K562 (cell line): ENCODE results near the gene RHBG. TPM values are rescaled to one million over a fixed set of nuclear protein-coding genes. Genes with fewer than 3 reads are reported as not detected.

Experiments
- CBFA2T2 ChIP-seq: fragments of 450-650 bp; conservative IDR thresholded peaks from 2 replicates; pipeline ENCODE4 v1.6.1; 2017; ENCODE audit warnings: mild to moderate bottlenecking
- CSDE1 ChIP-seq, 2 experiments: fragments of 450-650 bp; IDR thresholded peaks; 2 replicates each; pipeline ENCODE4 v1.6.1; 2016; ENCODE audit warnings: mild to moderate bottlenecking in 1 of 2
- EP300 ChIP-seq: IDR thresholded peaks from 2 replicates; pipeline ENCODE4 v1.6.1; 2012; ENCODE audit warnings: low read length, improper control_type of control experiment
- KDM4B ChIP-seq, 2 experiments: fragments of 450-650 bp in 1 of 2; sonication (generic) in 1 of 2; IDR thresholded peaks; 2 replicates each; pipeline ENCODE4 v1.6.1; 2016 to 2017; ENCODE audit warnings: borderline replicate concordance in 2 of 2, antibody characterized with exemption in 1 of 2, low read depth in 1 of 2, mild to moderate bottlenecking in 1 of 2
- PCBP1 ChIP-seq: fragments of 200-400 bp; formaldehyde crosslinking; IDR thresholded peaks from 2 replicates; pipeline ENCODE4 v1.6.1; 2018; ENCODE audit warnings: mild to moderate bottlenecking, low read depth, low read length; ENCODE audit not compliant: poor library complexity, severe bottlenecking
- RBM39 ChIP-seq: fragments of 200-400 bp; formaldehyde crosslinking; optimal IDR thresholded peaks from 2 replicates; pipeline ENCODE3; 2018; ENCODE audit warnings: low read depth, low read length
- RFX5 ChIP-seq: IDR thresholded peaks from 2 replicates; pipeline ENCODE4 v1.6.1; 2011; ENCODE audit warnings: low read depth, mild to moderate bottlenecking, improper control_type of control experiment, low read length
- TBL1XR1 ChIP-seq, 2 experiments: IDR thresholded peaks; 2 replicates each; pipeline ENCODE4 v1.6.1; 2012; ENCODE audit warnings: improper control_type of control experiment in 2 of 2, low read length in 2 of 2, mild to moderate bottlenecking in 1 of 2
- YY1 ChIP-seq, 3 experiments: IDR thresholded peaks; 2 replicates each; pipeline ENCODE4 v1.6.1; 2011; ENCODE audit warnings: low read length in 2 of 3, mild to moderate bottlenecking in 2 of 3, moderate library complexity in 2 of 3, borderline replicate concordance in 1 of 3, control low read depth in 1 of 3, low read depth in 1 of 3; ENCODE audit not compliant: insufficient read depth in 3 of 3, insufficient replicate concordance in 2 of 3, control insufficient read depth in 1 of 3, insufficient read length in 1 of 3; ENCODE audit errors: extremely low read depth in 1 of 3
- ZC3H8 ChIP-seq: fragments of 450-650 bp; IDR thresholded peaks from 2 replicates; pipeline ENCODE4 v1.6.1; 2017
- ZNF184 ChIP-seq: sonication (generic); formaldehyde crosslinking; IDR thresholded peaks from 2 replicates; pipeline ENCODE4 v1.5.0; 2020; ENCODE audit warnings: missing genetic modification reagents
- ZNF384 ChIP-seq: IDR thresholded peaks from 2 replicates; pipeline ENCODE4 v1.6.1; 2012; ENCODE audit warnings: low read depth, low read length, improper control_type of control experiment
- ZNF436 ChIP-seq: fragments of 250-450, 450-650 bp; sonication (Bioruptor Pico); formaldehyde crosslinking; IDR thresholded peaks from 2 replicates; pipeline ENCODE4 v1.7.0; 2020; ENCODE audit warnings: mild to moderate bottlenecking
- ZNF551 ChIP-seq: fragments of 250-450 bp; sonication (Bioruptor Pico); IDR thresholded peaks from 2 replicates; pipeline ENCODE4 v1.5.0; 2021; ENCODE audit warnings: mild to moderate bottlenecking, moderate library complexity
- ZZZ3 ChIP-seq: fragments of 450-650 bp; IDR thresholded peaks from 2 replicates; pipeline ENCODE4 v1.6.1; 2016; ENCODE audit warnings: antibody characterized with exemption, mild to moderate bottlenecking, moderate library complexity
- polyA plus RNA-seq, 8 experiments: library from polyadenylated mRNA; depleted of rRNA in 4 of 8; stranded (reverse) in 5 of 8; unstranded in 3 of 8; fragments of >200 nt; fragmentation: Nextera tagmentation in 2 of 8; fragmentation: Illumina TruSeq in 1 of 8; extraction: Ambion mirVana in 2 of 8; extraction: Trizol in 1 of 8; gene quantifications; 2 replicates each; pipeline versions ENCODE4 v1.2.1 to v1.2.3, GENCODE V29; 2011 to 2014; ENCODE audit warnings: inconsistent platforms in 1 of 8, missing spikeins in 1 of 8
- total RNA-seq, 7 experiments: library from RNA; depleted of rRNA in 6 of 7; stranded (reverse); fragments of >200 nt in 6 of 7; fragmentation: Illumina TruSeq in 2 of 7; extraction: Trizol in 2 of 7; gene quantifications; 2 replicates each; pipeline versions ENCODE4 v1.2.1 to v1.2.3, GENCODE V29; 2011 to 2021; ENCODE audit warnings: low replicate concordance in 1 of 7
- TF ChIP-seq, protein P1 (sequence below): fragments of 450-650 bp; formaldehyde crosslinking; IDR thresholded peaks from 2 replicates; pipeline ENCODE4 v1.4.0; 2020; ENCODE audit warnings: mild to moderate bottlenecking, moderate library complexity
- TF ChIP-seq, protein P2 (sequence below): IDR thresholded peaks from 2 replicates; pipeline ENCODE4 v1.6.1; 2016; ENCODE audit warnings: missing genetic modification characterization, missing compliant biosample characterization
- TF ChIP-seq, protein P3 (sequence below): fragments of 450-650 bp; conservative IDR thresholded peaks from 2 replicates; pipeline ENCODE4 v1.6.1; 2016; ENCODE audit warnings: missing genetic modification characterization, low read depth, mild to moderate bottlenecking, missing compliant biosample characterization, moderate library complexity
- TF ChIP-seq, protein P4 (sequence below): sonication (generic); IDR thresholded peaks from 2 replicates; pipeline ENCODE4 v1.6.1; 2016
- TF ChIP-seq, protein P5 (sequence below), 2 experiments: fragments of 450-650 bp in 1 of 2; sonication (generic) in 1 of 2; formaldehyde crosslinking; conservative IDR thresholded peaks; 2 replicates each; pipeline versions ENCODE4 v1.4.0 to v1.8.1; 2020 to 2022; ENCODE audit warnings: mild to moderate bottlenecking in 1 of 2, missing genetic modification reagents in 1 of 2

Gene RHBG
- total and polyA plus RNA-seq, 9 of the 15 experiments (the other 6 are each of a cell fraction or from before 2014, with no cell fraction given): not detected

DNA sequence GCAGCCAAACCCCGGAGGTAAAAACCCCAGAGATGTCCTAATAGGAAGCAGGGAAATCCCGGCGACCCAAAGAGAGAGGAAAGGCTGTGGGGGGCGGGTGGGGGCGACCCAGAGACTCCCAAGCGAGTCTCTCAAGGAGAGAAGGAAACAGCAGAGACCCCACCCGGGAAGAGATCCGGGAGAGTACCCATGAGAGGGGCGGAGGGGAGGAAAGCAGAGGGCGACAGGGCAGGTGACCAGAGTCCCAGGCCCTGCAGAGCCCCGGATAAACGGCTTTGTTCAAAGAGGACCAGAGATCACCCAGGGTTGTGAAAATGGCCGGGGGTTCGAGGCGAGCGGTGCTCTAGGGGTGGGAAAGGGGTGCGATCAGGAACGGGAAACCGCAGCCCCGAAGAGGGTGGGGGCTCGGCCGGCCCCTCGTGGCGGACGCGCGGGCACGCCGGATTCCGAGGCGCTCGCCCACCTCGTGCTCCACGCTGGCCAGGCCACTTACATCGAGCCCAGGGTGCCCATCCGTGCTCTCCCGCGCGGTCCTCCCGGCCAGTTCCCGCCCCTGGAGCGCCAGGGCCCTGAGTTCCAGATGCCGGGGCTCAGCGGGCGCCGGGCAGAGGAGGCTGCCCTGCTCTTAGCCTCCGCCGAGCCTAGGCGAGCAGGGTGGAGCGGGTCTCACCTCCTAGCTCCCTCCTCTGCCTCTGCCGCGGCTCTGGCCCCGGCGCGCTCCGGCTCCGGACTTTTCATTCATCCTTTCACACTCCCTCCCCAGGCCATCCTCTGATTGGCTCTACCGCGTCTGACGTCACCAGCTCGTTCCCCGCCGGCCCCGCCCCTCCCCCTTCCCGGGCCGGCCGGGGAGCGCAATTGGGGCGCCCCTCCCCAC lies 52.3 kb downstream of the RHBG start (continued):
- TF ChIP-seq, protein P1, sequence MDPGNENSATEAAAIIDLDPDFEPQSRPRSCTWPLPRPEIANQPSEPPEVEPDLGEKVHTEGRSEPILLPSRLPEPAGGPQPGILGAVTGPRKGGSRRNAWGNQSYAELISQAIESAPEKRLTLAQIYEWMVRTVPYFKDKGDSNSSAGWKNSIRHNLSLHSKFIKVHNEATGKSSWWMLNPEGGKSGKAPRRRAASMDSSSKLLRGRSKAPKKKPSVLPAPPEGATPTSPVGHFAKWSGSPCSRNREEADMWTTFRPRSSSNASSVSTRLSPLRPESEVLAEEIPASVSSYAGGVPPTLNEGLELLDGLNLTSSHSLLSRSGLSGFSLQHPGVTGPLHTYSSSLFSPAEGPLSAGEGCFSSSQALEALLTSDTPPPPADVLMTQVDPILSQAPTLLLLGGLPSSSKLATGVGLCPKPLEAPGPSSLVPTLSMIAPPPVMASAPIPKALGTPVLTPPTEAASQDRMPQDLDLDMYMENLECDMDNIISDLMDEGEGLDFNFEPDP (CRISPR knock-in tag): no peak
- TF ChIP-seq KDM4B (IDR thresholded peaks at IDR 0.05; ENCODE audit: borderline replicate concordance in 2 of 2, low read depth in 1 of 2): no peak
- TF ChIP-seq, protein P2, sequence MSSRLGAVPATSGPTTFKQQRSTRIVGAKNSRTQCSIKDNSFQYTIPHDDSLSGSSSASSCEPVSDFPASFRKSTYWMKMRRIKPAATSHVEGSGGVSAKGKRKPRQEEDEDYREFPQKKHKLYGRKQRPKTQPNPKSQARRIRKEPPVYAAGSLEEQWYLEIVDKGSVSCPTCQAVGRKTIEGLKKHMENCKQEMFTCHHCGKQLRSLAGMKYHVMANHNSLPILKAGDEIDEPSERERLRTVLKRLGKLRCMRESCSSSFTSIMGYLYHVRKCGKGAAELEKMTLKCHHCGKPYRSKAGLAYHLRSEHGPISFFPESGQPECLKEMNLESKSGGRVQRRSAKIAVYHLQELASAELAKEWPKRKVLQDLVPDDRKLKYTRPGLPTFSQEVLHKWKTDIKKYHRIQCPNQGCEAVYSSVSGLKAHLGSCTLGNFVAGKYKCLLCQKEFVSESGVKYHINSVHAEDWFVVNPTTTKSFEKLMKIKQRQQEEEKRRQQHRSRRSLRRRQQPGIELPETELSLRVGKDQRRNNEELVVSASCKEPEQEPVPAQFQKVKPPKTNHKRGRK (tag): no peak
- TF ChIP-seq ZNF384: no peak
- no peak for TF ChIP-seq ZZZ3
- TF ChIP-seq CBFA2T2: no peak
- no peak for TF ChIP-seq ZNF551 (CRISPR knock-in tag)
- no peak for TF ChIP-seq PCBP1
- TF ChIP-seq RFX5: no peak
- TF ChIP-seq, protein P3, sequence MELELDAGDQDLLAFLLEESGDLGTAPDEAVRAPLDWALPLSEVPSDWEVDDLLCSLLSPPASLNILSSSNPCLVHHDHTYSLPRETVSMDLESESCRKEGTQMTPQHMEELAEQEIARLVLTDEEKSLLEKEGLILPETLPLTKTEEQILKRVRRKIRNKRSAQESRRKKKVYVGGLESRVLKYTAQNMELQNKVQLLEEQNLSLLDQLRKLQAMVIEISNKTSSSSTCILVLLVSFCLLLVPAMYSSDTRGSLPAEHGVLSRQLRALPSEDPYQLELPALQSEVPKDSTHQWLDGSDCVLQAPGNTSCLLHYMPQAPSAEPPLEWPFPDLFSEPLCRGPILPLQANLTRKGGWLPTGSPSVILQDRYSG: no peak
- TF ChIP-seq, protein P4, sequence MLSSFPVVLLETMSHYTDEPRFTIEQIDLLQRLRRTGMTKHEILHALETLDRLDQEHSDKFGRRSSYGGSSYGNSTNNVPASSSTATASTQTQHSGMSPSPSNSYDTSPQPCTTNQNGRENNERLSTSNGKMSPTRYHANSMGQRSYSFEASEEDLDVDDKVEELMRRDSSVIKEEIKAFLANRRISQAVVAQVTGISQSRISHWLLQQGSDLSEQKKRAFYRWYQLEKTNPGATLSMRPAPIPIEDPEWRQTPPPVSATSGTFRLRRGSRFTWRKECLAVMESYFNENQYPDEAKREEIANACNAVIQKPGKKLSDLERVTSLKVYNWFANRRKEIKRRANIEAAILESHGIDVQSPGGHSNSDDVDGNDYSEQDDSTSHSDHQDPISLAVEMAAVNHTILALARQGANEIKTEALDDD: no peak
- TF ChIP-seq, protein P5, sequence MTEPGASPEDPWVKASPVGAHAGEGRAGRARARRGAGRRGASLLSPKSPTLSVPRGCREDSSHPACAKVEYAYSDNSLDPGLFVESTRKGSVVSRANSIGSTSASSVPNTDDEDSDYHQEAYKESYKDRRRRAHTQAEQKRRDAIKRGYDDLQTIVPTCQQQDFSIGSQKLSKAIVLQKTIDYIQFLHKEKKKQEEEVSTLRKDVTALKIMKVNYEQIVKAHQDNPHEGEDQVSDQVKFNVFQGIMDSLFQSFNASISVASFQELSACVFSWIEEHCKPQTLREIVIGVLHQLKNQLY (CRISPR knock-in tag; conservative IDR thresholded peaks at IDR 0.05): no peak
- TF ChIP-seq YY1 (IDR thresholded peaks at IDR 0.05; ENCODE audit: borderline replicate concordance in 1 of 3, control insufficient read depth in 1 of 3, extremely low read depth in 1 of 3, insufficient read depth in 3 of 3, insufficient read length in 1 of 3, insufficient replicate concordance in 2 of 3, low read depth in 1 of 3, low read length in 2 of 3): peak in 2 of 3 experiments; percentile 16 to 32
- TF ChIP-seq RBM39: no peak
- TF ChIP-seq TBL1XR1 (IDR thresholded peaks at IDR 0.05; ENCODE audit: low read length in 2 of 2): no peak
- no peak for TF ChIP-seq ZC3H8
- no peak for TF ChIP-seq ZNF436 (CRISPR knock-in tag)
- TF ChIP-seq ZNF184 (CRISPR knock-in tag): no peak
- TF ChIP-seq EP300: no peak
- no peak for TF ChIP-seq CSDE1 (IDR thresholded peaks at IDR 0.05)
